IPS-18c (cell line): ENCODE results near the gene APC2.
"Not testable (repeated sequence)": the region's sequence is repeated elsewhere in the genome, so short reads cannot be mapped to it uniquely, and the experiment has no call there.

Source experiments
- H3K4me3 ChIP-seq: 2 replicates; pipeline ENCODE4 v1.7.0; 2013; ENCODE audit warnings: low read depth, mild to moderate bottlenecking, low read length, moderate library complexity; ENCODE audit not compliant: insufficient read depth
- H3K9me3 ChIP-seq: one replicate; pipeline ENCODE4 v1.6.1; 2013; ENCODE audit warnings: mild to moderate bottlenecking, low read length, moderate library complexity; ENCODE audit not compliant: control insufficient read depth, insufficient read depth

The APC2 gene

GRCh38 chr19:1412323-1412923 is 37.5 kb upstream of the APC2 start:
- H3K4me3 ChIP-seq, result no peak overlapping the region
- peaks cover 5% of the 10 kb centered on the region for H3K9me3 ChIP-seq

GRCh38 chr19:1412995-1413800 is 36.7 kb upstream of the APC2 start:
- peaks cover 4% of the 10 kb centered on the region for H3K9me3 ChIP-seq
- H3K4me3 ChIP-seq, result no peak overlapping the region

GRCh38 chr19:1416014-1416841 is 33.7 kb upstream of the APC2 start:
- H3K4me3 ChIP-seq, result no peak overlapping the region

GRCh38 chr19:1417145-1417544 is 32.8 kb upstream of the APC2 start:
- Histone ChIP-seq H3K9me3 (no peaks in the 10 kb centered on the region), H3K4me3 (no peak overlapping the region)

More at GRCh38 chr19:1416014-1416841, 33.7 kb upstream of the APC2 start:
- H3K9me3 ChIP-seq, result no peaks in the 10 kb centered on the region

GRCh38 chr19:1417681-1418495 is 32.0 kb upstream of the APC2 start:
- Histone ChIP-seq H3K4me3 (no peak overlapping the region), H3K9me3 (no peaks in the 10 kb centered on the region)

GRCh38 chr19:1418496-1418775 is 31.5 kb upstream of the APC2 start:
- no peaks in the 10 kb centered on the region for H3K9me3 ChIP-seq
- H3K4me3 ChIP-seq, result no peak overlapping the region

- Histone ChIP-seq H3K4me3 (no peak overlapping the region), H3K9me3 (no peaks in the 10 kb centered on the region)
These were observed 30.8 kb upstream of the APC2 start for GRCh38 chr19:1418951-1419738.

- not testable (repeated sequence) for H3K9me3 ChIP-seq, H3K4me3 ChIP-seq
These were observed 29.8 kb upstream of the APC2 start for GRCh38 chr19:1420085-1420484.

GRCh38 chr19:1420590-1420989 is 29.3 kb upstream of the APC2 start:
- Histone ChIP-seq H3K9me3 (no peaks in the 10 kb centered on the region), H3K4me3 (no peak overlapping the region)

GRCh38 chr19:1421218-1421957 is 28.5 kb upstream of the APC2 start:
- Histone ChIP-seq H3K9me3 (no peaks in the 10 kb centered on the region), H3K4me3 (no peak overlapping the region)

- Histone ChIP-seq H3K9me3 (no peaks in the 10 kb centered on the region), H3K4me3 (no peak overlapping the region)
These were observed 28.0 kb upstream of the APC2 start for GRCh38 chr19:1421958-1422305.

- no peaks in the 10 kb centered on the region for H3K9me3 ChIP-seq
- H3K4me3 ChIP-seq, result no peak overlapping the region
These were observed 27.6 kb upstream of the APC2 start for GRCh38 chr19:1422360-1422759.

- Histone ChIP-seq H3K4me3 (no peak overlapping the region), H3K9me3 (no peaks in the 10 kb centered on the region)
These were observed 27.0 kb upstream of the APC2 start for GRCh38 chr19:1422943-1423342.

- no peaks in the 10 kb centered on the region for H3K9me3 ChIP-seq
- H3K4me3 ChIP-seq, result no peak overlapping the region
These were observed 26.3 kb upstream of the APC2 start for GRCh38 chr19:1423436-1424191.

- H3K4me3 ChIP-seq, result no peak overlapping the region; the same call in 1 of the 2 replicates
These were observed 25.5 kb upstream of the APC2 start for GRCh38 chr19:1424192-1424955.

More at GRCh38 chr19:1424192-1424955, 25.5 kb upstream of the APC2 start:
- H3K9me3 ChIP-seq, result no peaks in the 10 kb centered on the region
